Ascending aorta (tissue), 2 donors: ENCODE results near the gene FAM53B. TPM values are rescaled to one million over a fixed set of nuclear protein-coding genes. Genes with fewer than 3 reads are reported as not detected.
"Not testable (repeated sequence)": the region's sequence is repeated elsewhere in the genome, so short reads cannot be mapped to it uniquely, and the experiment has no call there.

Experiments
- DNase-seq, 2 donors: peaks; one replicate each; pipeline ENCODE4 v3.0.0-alpha.2; 2019; ENCODE audit warnings: low spot score in 2 of 2
- H3K27ac ChIP-seq, 2 donors: fragments of 200-600 bp; sonication (generic); one replicate each; pipeline ENCODE4 v1.5.1; 2016 to 2017; ENCODE audit warnings: mild to moderate bottlenecking in 1 of 2
- H3K27me3 ChIP-seq: fragments of 200-600 bp; sonication (generic); one replicate; pipeline ENCODE4 v1.5.1; 2017
- H3K36me3 ChIP-seq, 2 donors: fragments of 200-600 bp; sonication (generic); one replicate each; pipeline ENCODE4 v1.5.1; 2016
- H3K4me1 ChIP-seq, 2 donors: fragments of 200-600 bp; sonication (generic); one replicate each; pipeline ENCODE4 v1.5.1; 2016 to 2017; ENCODE audit warnings: mild to moderate bottlenecking in 1 of 2
- H3K4me3 ChIP-seq, 2 donors: fragments of 200-600 bp; sonication (generic); one replicate each; pipeline ENCODE4 v1.5.1; 2016 to 2017; ENCODE audit warnings: mild to moderate bottlenecking in 1 of 2
- H3K9me3 ChIP-seq, 2 donors: fragments of 200-600 bp; sonication (generic); one replicate each; pipeline ENCODE4 v1.5.1; 2016
- intact Hi-C: fragments of 100-400 bp; cut with DNase I; formaldehyde crosslinking; loops from one replicate; pipeline ENCODE4 v1.15.1; 2023
- total RNA-seq: library from RNA; depleted of rRNA; stranded (reverse); fragments of >200 nt; gene quantifications from one replicate; pipeline ENCODE4 v1.1.0, GENCODE V29; 2016
- TF ChIP-seq, protein P1 (sequence below), 3 experiments: fragments of 200-600 bp in 2 of 3; fragments of 450-650 bp in 1 of 3; sonication (generic) in 2 of 3; IDR thresholded peaks; one replicate each; pipeline ENCODE4 v1.5.1; 2016 to 2019; ENCODE audit warnings: antibody characterized with exemption in 3 of 3, mild to moderate bottlenecking in 1 of 3, moderate library complexity in 1 of 3

Gene FAM53B
- total RNA-seq, 1 donor from 2014 or later: 52.5 TPM

GRCh38 chr10:124614003-124614659 is 130.0 kb downstream of the FAM53B start:
- intact Hi-C loops: no loop called here

GRCh38 chr10:124612611-124613498 is 131.3 kb downstream of the FAM53B start:
- Histone ChIP-seq H3K27ac (peak overlapping the region in 1 of 2 donors; percentile 28), H3K9me3 (no peaks in the 10 kb centered on the region), H3K4me3 (no peak overlapping the region), H3K4me1 (peaks cover 0 to 5% of the 10 kb centered on the region in 2 donors), H3K27me3 (no peaks in the 10 kb centered on the region), H3K36me3 (peaks cover 0 to 5% of the 10 kb centered on the region in 2 donors)
- no peak for DNase-seq
- intact Hi-C loops: no loop called here
- TF ChIP-seq, protein P1, sequence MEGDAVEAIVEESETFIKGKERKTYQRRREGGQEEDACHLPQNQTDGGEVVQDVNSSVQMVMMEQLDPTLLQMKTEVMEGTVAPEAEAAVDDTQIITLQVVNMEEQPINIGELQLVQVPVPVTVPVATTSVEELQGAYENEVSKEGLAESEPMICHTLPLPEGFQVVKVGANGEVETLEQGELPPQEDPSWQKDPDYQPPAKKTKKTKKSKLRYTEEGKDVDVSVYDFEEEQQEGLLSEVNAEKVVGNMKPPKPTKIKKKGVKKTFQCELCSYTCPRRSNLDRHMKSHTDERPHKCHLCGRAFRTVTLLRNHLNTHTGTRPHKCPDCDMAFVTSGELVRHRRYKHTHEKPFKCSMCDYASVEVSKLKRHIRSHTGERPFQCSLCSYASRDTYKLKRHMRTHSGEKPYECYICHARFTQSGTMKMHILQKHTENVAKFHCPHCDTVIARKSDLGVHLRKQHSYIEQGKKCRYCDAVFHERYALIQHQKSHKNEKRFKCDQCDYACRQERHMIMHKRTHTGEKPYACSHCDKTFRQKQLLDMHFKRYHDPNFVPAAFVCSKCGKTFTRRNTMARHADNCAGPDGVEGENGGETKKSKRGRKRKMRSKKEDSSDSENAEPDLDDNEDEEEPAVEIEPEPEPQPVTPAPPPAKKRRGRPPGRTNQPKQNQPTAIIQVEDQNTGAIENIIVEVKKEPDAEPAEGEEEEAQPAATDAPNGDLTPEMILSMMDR (IDR thresholded peaks at IDR 0.05): no peak

More at GRCh38 chr10:124614003-124614659, 130.0 kb downstream of the FAM53B start:
- H3K27me3 ChIP-seq: no peaks in the 10 kb centered on the region
- DNase-seq: no peak
- no peak overlapping the region for H3K27ac ChIP-seq
- H3K4me1 ChIP-seq: peaks cover 0 to 5% of the 10 kb centered on the region in 2 donors
- H3K4me3 ChIP-seq: no peak overlapping the region
- TF ChIP-seq, protein P1 (IDR thresholded peaks at IDR 0.05): no peak
- H3K36me3 ChIP-seq: peaks cover 0 to 8% of the 10 kb centered on the region in 2 donors
- no peaks in the 10 kb centered on the region for H3K9me3 ChIP-seq

DNA sequence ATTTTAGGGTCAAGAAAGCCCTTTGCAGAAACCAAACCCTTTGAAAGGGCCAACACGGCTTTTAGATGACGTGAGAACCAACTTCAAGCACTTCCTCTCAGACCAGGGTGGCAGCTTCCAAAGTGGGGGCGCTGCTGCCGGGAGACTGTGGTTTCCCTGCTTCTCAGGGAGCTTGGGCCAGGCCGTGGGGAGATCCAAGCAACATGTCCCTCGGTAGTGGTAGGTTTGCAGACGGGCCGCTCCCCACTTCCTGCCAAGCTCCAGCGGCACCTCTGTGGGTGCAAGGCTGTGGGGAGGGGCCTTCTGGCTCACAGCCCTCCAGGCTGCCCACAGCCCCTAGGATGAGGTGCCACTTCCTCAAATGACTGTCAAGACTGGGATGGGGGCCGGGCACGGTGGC is 132.4 kb downstream of the FAM53B start:
- H3K4me3 ChIP-seq: no peak overlapping the region
- peaks cover 0 to 5% of the 10 kb centered on the region in 2 donors for H3K4me1 ChIP-seq

GRCh38 chr10:124610851-124611250 is 133.3 kb downstream of the FAM53B start:
- H3K4me1 ChIP-seq, H3K27ac ChIP-seq, DNase-seq, H3K36me3 ChIP-seq, H3K4me3 ChIP-seq, H3K27me3 ChIP-seq, intact Hi-C loops, H3K9me3 ChIP-seq: not testable (repeated sequence)

More for the DNA sequence above, 132.4 kb downstream of the FAM53B start:
- TF ChIP-seq, protein P1 (IDR thresholded peaks at IDR 0.05): no peak
- Histone ChIP-seq H3K9me3 (no peaks in the 10 kb centered on the region), H3K36me3 (no peaks in the 10 kb centered on the region), H3K27me3 (no peaks in the 10 kb centered on the region), H3K27ac (no peak overlapping the region)
- DNase-seq: no peak
- intact Hi-C loops: no loop called here

- H3K27ac ChIP-seq, H3K9me3 ChIP-seq, intact Hi-C loops, H3K4me3 ChIP-seq, H3K4me1 ChIP-seq, DNase-seq, H3K27me3 ChIP-seq, H3K36me3 ChIP-seq: not testable (repeated sequence)
Measured at GRCh38 chr10:124610186-124610585, 134.0 kb downstream of the FAM53B start.

- Histone ChIP-seq H3K9me3 (no peaks in the 10 kb centered on the region), H3K4me3 (no peak overlapping the region), H3K27me3 (no peaks in the 10 kb centered on the region), H3K36me3 (no peaks in the 10 kb centered on the region), H3K27ac (no peak overlapping the region), H3K4me1 (peaks cover 0 to 5% of the 10 kb centered on the region in 2 donors)
- DNase-seq: no peak
- intact Hi-C loops: no loop called here
- TF ChIP-seq, protein P1 (IDR thresholded peaks at IDR 0.05): no peak
Measured at GRCh38 chr10:124609698-124610097, 134.5 kb downstream of the FAM53B start.
